Transverse colon (tissue), 4 donors: Measurements from ENCODE around the gene SMG6. TPM values are rescaled to one million over a fixed set of nuclear protein-coding genes. Genes with fewer than 3 reads are reported as not detected.

ENCODE experiments used
- DNase-seq: peaks from one replicate; pipeline ENCODE4 v3.0.0-alpha.2; 2019
- H3K27ac ChIP-seq, 4 donors: fragments of 200-600 bp; sonication (generic); 2 replicates each; pipeline ENCODE4 v1.5.1; 2016 to 2018; ENCODE audit warnings: inconsistent platforms in 4 of 4
- H3K27me3 ChIP-seq: fragments of 200-600 bp; sonication (generic); 2 replicates; pipeline ENCODE4 v1.5.1; 2017; ENCODE audit warnings: inconsistent platforms
- H3K36me3 ChIP-seq, 4 donors: fragments of 200-600 bp; sonication (generic); 2 replicates each; pipeline ENCODE4 v1.5.1; 2017 to 2019; ENCODE audit warnings: inconsistent platforms in 4 of 4
- H3K4me1 ChIP-seq, 4 donors: fragments of 200-600 bp; sonication (generic); 2 replicates each; pipeline ENCODE4 v1.5.1; 2017 to 2020; ENCODE audit warnings: inconsistent platforms in 4 of 4
- H3K4me3 ChIP-seq, 4 donors: fragments of 200-600 bp; sonication (generic); 1 replicate in 1 of 4; 2 replicates in 3 of 4; pipeline versions ENCODE4 v1.5.1 to v1.6.1; 2017 to 2019; ENCODE audit warnings: inconsistent platforms in 4 of 4
- H3K9me3 ChIP-seq, 2 donors: fragments of 200-600 bp; sonication (generic); 2 replicates each; pipeline ENCODE4 v1.5.1; 2017 to 2019; ENCODE audit warnings: inconsistent platforms in 2 of 2
- CTCF ChIP-seq, 5 experiments: fragments of 200-600 bp in 3 of 5; fragments of 450-650 bp in 2 of 5; sonication (generic) in 3 of 5; IDR thresholded peaks; 1 replicate in 2 of 5; 2 replicates in 3 of 5; pipeline ENCODE4 v1.5.1; 2016 to 2017; ENCODE audit warnings: antibody characterized with exemption in 5 of 5, inconsistent platforms in 3 of 5, mild to moderate bottlenecking in 2 of 5, moderate library complexity in 1 of 5
- EP300 ChIP-seq: sonication (generic); formaldehyde crosslinking; IDR thresholded peaks from one replicate; pipeline ENCODE4 v1.6.1; 2017; ENCODE audit warnings: antibody characterized with exemption, low read depth
- POLR2A ChIP-seq: fragments of 450-650 bp; IDR thresholded peaks from one replicate; pipeline ENCODE4 v1.6.1; 2016; ENCODE audit warnings: antibody characterized with exemption, mild to moderate bottlenecking, moderate library complexity
- POLR2AphosphoS5 ChIP-seq, 3 donors: sonication (generic); formaldehyde crosslinking; IDR thresholded peaks; one replicate each; pipeline ENCODE4 v1.6.1; 2016; ENCODE audit warnings: antibody characterized with exemption in 3 of 3
- WGBS, 2 donors: methylation state at CpG; one replicate each; pipeline ENCODE4 v1.1.5; 2018; ENCODE audit warnings: low coverage in 1 of 2; 5-methylcytosine and 5-hydroxymethylcytosine counted together
- in situ Hi-C, 4 donors: fragments of 200-750 bp; cut with MboI; loops; one replicate each; pipeline versions ENCODE4 v1.15.0 to v1.15.1; 2017; ENCODE audit warnings: low sequenced_read_pairs in 3 of 4, low pct_ligation_motif_present in 1 of 4, low pct_unique_long_range_greater_than_20kb in 1 of 4
- intact Hi-C: fragments of 100-400 bp; cut with DNase I; formaldehyde crosslinking; loops from one replicate; pipeline ENCODE4 v1.15.1; 2023; ENCODE audit warnings: low total_unique reads
- total RNA-seq, 4 donors: library from RNA; depleted of rRNA; stranded (reverse); fragments of >200 nt; gene quantifications; one replicate each; pipeline ENCODE4 v1.1.0, GENCODE V29; 2016

The SMG6 gene
- total RNA-seq, 4 donors from 2014 or later, result 28.6 to 112 (median 39.1) TPM

GRCh38 chr17:2092253-2092652 is 211.3 kb downstream of the SMG6 start:
- Histone ChIP-seq H3K4me1 (peaks cover 3 to 47% (median 33%) of the 10 kb centered on the region in 4 donors), H3K27me3 (no peaks in the 10 kb centered on the region), H3K36me3 (no peaks in the 10 kb centered on the region), H3K27ac (peak overlapping the region; percentile 1 to 91 (median 50)), H3K9me3 (no peaks in the 10 kb centered on the region), H3K4me3 (no peak overlapping the region)
- 82% methylated on average over 4 of the region's 4 CpGs; no CpG with 5 or more reads in 1 of the 2 donors for WGBS, 2 donors
- DNase-seq, result no peak
- in situ Hi-C loops, result no loop called here
- intact Hi-C loops, result no loop called here
- no peak for TF ChIP-seq POLR2AphosphoS5 (IDR thresholded peaks at IDR 0.05)
- no peak for TF ChIP-seq CTCF (IDR thresholded peaks at IDR 0.05)
- TF ChIP-seq EP300, result no peak
- TF ChIP-seq POLR2A, result no peak

- Histone ChIP-seq H3K9me3 (no peaks in the 10 kb centered on the region), H3K4me3 (no peak overlapping the region), H3K4me1 (peaks cover 6 to 60% (median 41%) of the 10 kb centered on the region in 4 donors), H3K36me3 (no peaks in the 10 kb centered on the region), H3K27me3 (no peaks in the 10 kb centered on the region), H3K27ac (peak overlapping the region; percentile 85 to 91 (median 90))
- peak in 2 of 5 experiments; percentile 16 to 41 for TF ChIP-seq CTCF (IDR thresholded peaks at IDR 0.05)
- no peak for TF ChIP-seq EP300
- peak in 2 of 3 donors; percentile 34 to 36 for TF ChIP-seq POLR2AphosphoS5 (IDR thresholded peaks at IDR 0.05)
- DNase-seq, result peak; percentile 56
- in situ Hi-C loops, result no loop called here
- intact Hi-C loops, result no loop called here
- 44 to 52% methylated on average over 2 of the region's 2 CpGs for WGBS, 2 donors
Measured at GRCh38 chr17:2090804-2091534, 212.6 kb downstream of the SMG6 start.

- TF ChIP-seq EP300 (no peak), POLR2AphosphoS5 (IDR thresholded peaks at IDR 0.05) (no peak)
- WGBS, 2 donors, result 55 to 65% methylated on average over 6 to 9 of the region's 9 CpGs
- intact Hi-C loops, result no loop called here
- no peaks in the 10 kb centered on the region for H3K27me3 ChIP-seq
- H3K4me1 ChIP-seq, result peaks cover 14 to 64% (median 49%) of the 10 kb centered on the region in 4 donors
- H3K4me3 ChIP-seq, result peak overlapping the region in 1 of 4 donors; percentile 39
- no peaks in the 10 kb centered on the region for H3K36me3 ChIP-seq
- in situ Hi-C loops, result no loop called here
- H3K27ac ChIP-seq, result peak overlapping the region; percentile 85 to 91 (median 90)
- H3K9me3 ChIP-seq, result no peaks in the 10 kb centered on the region
- no peak for DNase-seq
Measured at GRCh38 chr17:2090210-2090641, 213.4 kb downstream of the SMG6 start.

- Histone ChIP-seq H3K36me3 (no peaks in the 10 kb centered on the region), H3K27ac (peak overlapping the region; percentile 85 to 91 (median 90)), H3K9me3 (no peaks in the 10 kb centered on the region), H3K27me3 (no peaks in the 10 kb centered on the region), H3K4me3 (peak overlapping the region in 3 of 4 donors; percentile 14 to 39 (median 18)), H3K4me1 (peaks cover 20 to 74% (median 61%) of the 10 kb centered on the region in 4 donors)
- intact Hi-C loops, result loop anchor here (10.0 kb wide), 1 partner anchor 86 kb away; no protein-coding TSS in a partner anchor
- TF ChIP-seq POLR2AphosphoS5 (IDR thresholded peaks at IDR 0.05), result peak in 1 of 3 donors; percentile 3
- no peak for TF ChIP-seq POLR2A
- TF ChIP-seq CTCF (IDR thresholded peaks at IDR 0.05), result no peak
- TF ChIP-seq EP300, result no peak
- in situ Hi-C loops, result no loop called here
- no peak for DNase-seq
- 23 to 51% methylated on average over 2 to 8 of the region's 8 CpGs for WGBS, 2 donors
Measured at GRCh38 chr17:2089021-2089422, 214.6 kb downstream of the SMG6 start.
